Limb (tissue), 2 donors: ENCODE data around the gene SCAF8.

Source experiments
- DNase-seq, 2 donors: peaks; one replicate each; pipeline ENCODE4 v3.0.0-alpha.2; 2016; ENCODE audit errors: extremely low spot score in 2 of 2

Gene SCAF8

GRCh38 chr6:154882107-154882506 is 148.9 kb downstream of the SCAF8 start:
- no peak for DNase-seq
